Measurements from ENCODE around the gene PC. TPM values are rescaled to one million over a fixed set of nuclear protein-coding genes. Genes with fewer than 3 reads are reported as not detected.
"Not testable (repeated sequence)": the region's sequence is repeated elsewhere in the genome, so short reads cannot be mapped to it uniquely, and the experiment has no call there.

Gene PC
- total RNA-seq, 1 experiment from 2014 or later, result 39.1 TPM

DNA sequence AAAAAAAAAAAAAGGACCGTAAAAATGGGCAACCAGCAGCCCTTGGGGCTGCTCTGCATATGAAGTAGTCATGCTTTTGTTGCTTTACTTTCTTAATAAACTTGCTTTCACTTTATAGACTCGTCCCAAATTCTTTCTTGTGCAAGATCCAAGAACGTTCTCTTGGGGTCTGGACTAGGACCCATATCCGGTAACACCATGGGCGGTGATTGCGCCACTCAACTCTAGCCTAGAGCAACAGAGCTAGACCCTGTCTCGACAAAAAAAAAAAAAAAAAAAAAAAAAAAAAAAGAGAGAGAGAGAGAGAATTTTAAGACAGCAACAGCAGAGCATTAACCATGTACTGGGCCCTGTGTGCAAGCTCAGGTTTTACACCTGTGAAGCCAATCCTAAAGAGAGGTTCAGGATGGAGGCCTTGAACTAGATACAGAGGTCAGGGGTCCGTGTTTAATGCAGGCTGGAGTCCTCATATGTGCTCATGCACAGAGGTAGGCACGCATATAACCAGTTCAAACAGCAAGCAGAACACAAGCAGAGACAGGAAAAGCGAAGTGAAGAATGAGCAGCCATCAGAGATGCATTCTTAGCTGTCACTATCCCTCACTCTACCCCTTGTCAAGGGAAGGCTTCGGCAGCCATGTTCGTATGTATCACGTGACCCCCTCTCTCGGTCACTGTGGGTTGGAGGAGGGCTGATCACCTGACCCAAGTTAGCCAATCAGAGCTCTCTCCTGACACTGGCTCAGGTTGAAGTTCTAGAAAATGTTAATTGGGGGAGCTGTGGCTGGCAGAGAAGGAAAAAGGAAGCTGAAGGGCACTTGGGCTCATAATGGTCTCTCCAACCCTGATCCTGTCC, 48.1 kb upstream of the PC start:
- intact Hi-C loops (cut with micrococcal nuclease; ENCODE audit: unreplicated experiment), result no loop called here
- H3K27ac ChIP-seq (ENCODE audit: low read depth, low read length, poor library complexity, severe bottlenecking), result no peak overlapping the region
- DNase-seq (ENCODE audit: low spot score), result peak; percentile 83
- no peaks in the 10 kb centered on the region for H3K36me3 ChIP-seq (ENCODE audit: insufficient read depth, low read length, poor library complexity, severe bottlenecking)
- ChIA-PET POLR2A (ENCODE audit: low non-redundant PET) (no interaction called here), CTCF (no interaction called here)
- no peaks in the 10 kb centered on the region for H3K27me3 ChIP-seq (replicated peaks; ENCODE audit: insufficient read depth, low read depth, low read length, poor library complexity)
- H3K9me3 ChIP-seq (ENCODE audit: low read depth, low read length, poor library complexity, severe bottlenecking), result no peaks in the 10 kb centered on the region
- peaks cover 6% of the 10 kb centered on the region for H3K4me1 ChIP-seq (ENCODE audit: insufficient read depth, low read length, poor library complexity, severe bottlenecking)
- no peak overlapping the region for H3K4me3 ChIP-seq (ENCODE audit: low read depth, low read length, poor library complexity, severe bottlenecking)
- BruUV-seq (replicated peaks), result no TSS peak
- no peak for TF ChIP-seq EZH2 (IDR thresholded peaks at IDR 0.05; ENCODE audit: borderline replicate concordance, low read depth, low read length, poor library complexity, severe bottlenecking)
- TF ChIP-seq, protein P1, sequence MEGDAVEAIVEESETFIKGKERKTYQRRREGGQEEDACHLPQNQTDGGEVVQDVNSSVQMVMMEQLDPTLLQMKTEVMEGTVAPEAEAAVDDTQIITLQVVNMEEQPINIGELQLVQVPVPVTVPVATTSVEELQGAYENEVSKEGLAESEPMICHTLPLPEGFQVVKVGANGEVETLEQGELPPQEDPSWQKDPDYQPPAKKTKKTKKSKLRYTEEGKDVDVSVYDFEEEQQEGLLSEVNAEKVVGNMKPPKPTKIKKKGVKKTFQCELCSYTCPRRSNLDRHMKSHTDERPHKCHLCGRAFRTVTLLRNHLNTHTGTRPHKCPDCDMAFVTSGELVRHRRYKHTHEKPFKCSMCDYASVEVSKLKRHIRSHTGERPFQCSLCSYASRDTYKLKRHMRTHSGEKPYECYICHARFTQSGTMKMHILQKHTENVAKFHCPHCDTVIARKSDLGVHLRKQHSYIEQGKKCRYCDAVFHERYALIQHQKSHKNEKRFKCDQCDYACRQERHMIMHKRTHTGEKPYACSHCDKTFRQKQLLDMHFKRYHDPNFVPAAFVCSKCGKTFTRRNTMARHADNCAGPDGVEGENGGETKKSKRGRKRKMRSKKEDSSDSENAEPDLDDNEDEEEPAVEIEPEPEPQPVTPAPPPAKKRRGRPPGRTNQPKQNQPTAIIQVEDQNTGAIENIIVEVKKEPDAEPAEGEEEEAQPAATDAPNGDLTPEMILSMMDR (conservative IDR thresholded peaks at IDR 0.05; ENCODE audit: low read depth, low read length), result no peak

DNA sequence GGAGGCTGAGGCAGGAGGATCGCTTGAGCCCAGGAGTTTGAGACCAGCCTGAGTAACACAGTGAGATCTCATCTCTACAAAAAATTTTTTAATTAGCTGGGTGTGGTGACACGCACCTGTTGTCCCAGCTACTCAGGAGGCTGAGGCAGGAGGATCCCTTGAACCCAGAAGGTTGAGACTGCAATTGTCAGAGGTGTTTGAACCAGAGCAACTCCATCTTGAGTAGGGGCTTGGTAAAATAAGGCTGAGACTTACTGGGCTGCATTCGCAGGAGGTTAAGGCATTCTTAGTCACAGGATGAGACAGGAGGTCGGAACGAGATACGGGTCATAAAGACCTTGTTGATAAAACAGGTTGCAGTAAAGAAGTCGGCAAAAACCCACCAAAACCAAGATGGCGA, 47.0 kb upstream of the PC start:
- intact Hi-C loops (cut with micrococcal nuclease; ENCODE audit: unreplicated experiment); H3K36me3 ChIP-seq (ENCODE audit: insufficient read depth, low read length, poor library complexity, severe bottlenecking); DNase-seq (ENCODE audit: low spot score); H3K9me3 ChIP-seq (ENCODE audit: low read depth, low read length, poor library complexity, severe bottlenecking); H3K4me1 ChIP-seq (ENCODE audit: insufficient read depth, low read length, poor library complexity, severe bottlenecking); CTCF ChIA-PET; BruUV-seq (replicated peaks); H3K27ac ChIP-seq (ENCODE audit: low read depth, low read length, poor library complexity, severe bottlenecking); H3K4me3 ChIP-seq (ENCODE audit: low read depth, low read length, poor library complexity, severe bottlenecking); H3K27me3 ChIP-seq (replicated peaks; ENCODE audit: insufficient read depth, low read depth, low read length, poor library complexity); POLR2A ChIA-PET (ENCODE audit: low non-redundant PET): not testable (repeated sequence)

DNA sequence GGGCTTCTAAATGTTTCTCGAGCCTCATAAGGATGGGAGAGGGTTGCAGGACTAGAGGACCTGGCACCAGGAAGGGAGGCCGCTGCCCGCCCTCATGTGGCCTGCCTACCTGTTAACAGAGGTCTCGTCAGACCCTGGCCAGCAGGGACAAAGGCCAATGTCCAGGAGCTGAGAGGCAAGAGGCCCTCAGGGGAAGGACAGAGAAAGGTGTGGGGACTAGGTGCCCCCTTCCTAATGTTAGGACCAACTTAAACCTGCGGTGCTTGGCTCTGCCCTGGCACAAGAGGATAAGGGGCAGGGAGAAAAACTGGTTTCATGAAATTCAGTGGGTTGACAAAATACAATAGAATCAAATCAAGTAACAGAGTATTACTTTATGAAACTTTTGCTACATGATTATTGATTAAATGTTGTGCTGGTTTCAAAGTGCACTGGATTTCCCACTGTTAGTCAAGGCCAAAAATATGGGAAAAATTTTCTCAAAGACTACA, 44.8 kb upstream of the PC start:
- no peaks in the 10 kb centered on the region for H3K36me3 ChIP-seq (ENCODE audit: insufficient read depth, low read length, poor library complexity, severe bottlenecking)
- ChIA-PET CTCF (interaction anchor here (0.5 to 0.7 kb wide), 2 partner anchors 19 to 564 kb away, joined by 3 read pairs; partner anchors contain the start of gene MRPL11), POLR2A (ENCODE audit: low non-redundant PET) (no interaction called here)
- peaks cover 6% of the 10 kb centered on the region for H3K4me1 ChIP-seq (ENCODE audit: insufficient read depth, low read length, poor library complexity, severe bottlenecking)
- H3K9me3 ChIP-seq (ENCODE audit: low read depth, low read length, poor library complexity, severe bottlenecking), result no peaks in the 10 kb centered on the region
- BruUV-seq (replicated peaks), result no TSS peak
- no peaks in the 10 kb centered on the region for H3K27me3 ChIP-seq (replicated peaks; ENCODE audit: insufficient read depth, low read depth, low read length, poor library complexity)
- H3K4me3 ChIP-seq (ENCODE audit: low read depth, low read length, poor library complexity, severe bottlenecking), result no peak overlapping the region
- H3K27ac ChIP-seq (ENCODE audit: low read depth, low read length, poor library complexity, severe bottlenecking), result no peak overlapping the region
- TF ChIP-seq, protein P1 (conservative IDR thresholded peaks at IDR 0.05; ENCODE audit: low read depth, low read length), result no peak
- no peak for TF ChIP-seq EZH2 (IDR thresholded peaks at IDR 0.05; ENCODE audit: borderline replicate concordance, low read depth, low read length, poor library complexity, severe bottlenecking)
- DNase-seq (ENCODE audit: low spot score), result no peak
- intact Hi-C loops (cut with micrococcal nuclease; ENCODE audit: unreplicated experiment), result no loop called here

All from A673 (cell line).